Activated T-cell treated with anti-CD3 and anti-CD28 coated beads, Interleukin-2, amount 50 U/mL, for 4 hours (primary cell): ENCODE data around the gene ROBO1. TPM values are rescaled to one million over a fixed set of nuclear protein-coding genes. Genes with fewer than 3 reads are reported as not detected.

Source experiments
- ATAC-seq, 2 donors: fragments of 200-7000 bp; cut with Tn5 transposase; one replicate each; pipeline ENCODE4 v1.10.0; 2021
- DNase-seq: peaks from one replicate; pipeline ENCODE4 v3.0.0-alpha.2; 2020
- H3K27me3 Mint-ChIP-seq: one replicate; pipeline ENCODE4 v1.8.0; 2021; ENCODE audit warnings: low read depth, mixed read lengths
- H3K36me3 Mint-ChIP-seq: one replicate; pipeline ENCODE4 v1.8.0; 2022; ENCODE audit warnings: mixed read lengths; ENCODE audit not compliant: insufficient read depth
- H3K4me1 Mint-ChIP-seq: one replicate; pipeline ENCODE4 v1.8.0; 2021; ENCODE audit warnings: low read depth, mixed read lengths
- H3K4me3 Mint-ChIP-seq: one replicate; pipeline ENCODE4 v1.8.0; 2021; ENCODE audit warnings: mild to moderate bottlenecking, moderate library complexity, mixed read lengths
- H3K9me3 Mint-ChIP-seq: one replicate; pipeline ENCODE4 v1.8.0; 2021; ENCODE audit warnings: mixed read lengths
- total RNA-seq, 3 donors: library from RNA; stranded (reverse); gene quantifications; one replicate each; pipeline ENCODE4 v1.2.1, GENCODE V29; 2021

The ROBO1 gene
- total RNA-seq, 3 donors from 2014 or later, result 0.38 to 0.99 (median 0.95) TPM

DNA sequence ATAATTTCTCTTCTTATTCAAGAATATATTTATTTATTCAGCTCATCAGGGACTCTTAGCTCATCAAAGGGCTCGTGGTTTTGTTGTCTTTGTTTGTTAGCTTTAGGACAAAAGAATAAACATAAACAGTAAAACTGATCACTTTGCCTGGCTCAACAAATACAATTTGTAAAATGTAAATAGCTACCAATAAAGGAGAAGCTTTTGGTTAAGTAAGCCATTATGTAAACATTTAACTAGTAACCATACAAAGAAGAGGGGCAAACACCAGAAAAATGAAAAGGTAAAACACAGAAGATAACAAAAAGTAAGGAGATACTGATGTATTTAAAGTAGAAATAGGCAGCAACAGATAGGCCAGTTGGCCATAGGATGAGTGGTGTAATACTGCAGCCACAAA lies 761.7 kb downstream of the ROBO1 start:
- Mint-ChIP-seq H3K27me3 (no peaks in the 10 kb centered on the region), H3K4me3 (no peak overlapping the region), H3K4me1 (no peaks in the 10 kb centered on the region), H3K36me3 (no peaks in the 10 kb centered on the region), H3K9me3 (peaks cover 14% of the 10 kb centered on the region)
- ATAC-seq (no peak), DNase-seq (no peak)

DNA sequence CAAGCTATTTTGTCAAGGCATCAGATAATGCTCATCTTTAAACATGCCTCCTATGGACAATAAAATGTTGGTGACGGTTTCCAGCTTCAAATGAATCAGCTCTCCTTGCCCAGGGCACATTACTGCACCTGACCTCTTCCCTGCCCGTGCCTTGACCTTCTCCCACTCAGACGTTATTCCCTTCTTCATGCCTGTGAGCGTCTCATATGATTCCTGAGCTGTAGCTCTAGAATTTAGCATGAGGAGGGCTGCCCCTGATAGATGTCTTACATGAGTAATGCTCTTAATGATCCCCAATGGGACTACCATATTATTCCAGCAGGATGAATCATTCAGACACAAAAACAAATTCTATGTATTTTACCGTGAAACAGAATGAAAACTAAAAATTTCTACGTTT lies 762.7 kb downstream of the ROBO1 start:
- no peak for DNase-seq
- Mint-ChIP-seq H3K36me3 (no peaks in the 10 kb centered on the region), H3K4me1 (no peaks in the 10 kb centered on the region), H3K4me3 (no peak overlapping the region), H3K9me3 (peaks cover 14% of the 10 kb centered on the region), H3K27me3 (no peaks in the 10 kb centered on the region)
- ATAC-seq, result no peak

DNA sequence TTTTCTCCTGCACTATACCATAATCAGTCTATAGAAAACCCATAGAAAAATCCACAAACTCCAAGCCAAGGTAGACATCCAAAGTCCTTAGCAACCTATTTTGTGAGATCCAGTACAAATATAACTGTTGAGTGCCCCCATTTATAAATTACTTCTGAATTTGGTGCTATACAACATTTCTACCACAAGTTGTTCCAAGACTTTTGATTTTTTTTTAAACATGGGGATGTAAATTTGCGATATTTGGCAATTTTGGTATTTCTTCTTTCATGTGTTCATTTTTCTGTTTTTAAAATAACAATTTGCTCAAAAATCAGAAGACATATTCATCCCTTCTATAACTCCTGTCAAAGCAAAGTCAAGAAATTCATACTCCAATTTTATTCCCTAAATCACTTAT lies 763.8 kb downstream of the ROBO1 start:
- DNase-seq (no peak), ATAC-seq (no peak)
- no peaks in the 10 kb centered on the region for H3K27me3 Mint-ChIP-seq
- H3K36me3 Mint-ChIP-seq, result no peaks in the 10 kb centered on the region
- H3K9me3 Mint-ChIP-seq, result peaks cover 10% of the 10 kb centered on the region
- H3K4me3 Mint-ChIP-seq, result no peak overlapping the region
- H3K4me1 Mint-ChIP-seq, result no peaks in the 10 kb centered on the region

DNA sequence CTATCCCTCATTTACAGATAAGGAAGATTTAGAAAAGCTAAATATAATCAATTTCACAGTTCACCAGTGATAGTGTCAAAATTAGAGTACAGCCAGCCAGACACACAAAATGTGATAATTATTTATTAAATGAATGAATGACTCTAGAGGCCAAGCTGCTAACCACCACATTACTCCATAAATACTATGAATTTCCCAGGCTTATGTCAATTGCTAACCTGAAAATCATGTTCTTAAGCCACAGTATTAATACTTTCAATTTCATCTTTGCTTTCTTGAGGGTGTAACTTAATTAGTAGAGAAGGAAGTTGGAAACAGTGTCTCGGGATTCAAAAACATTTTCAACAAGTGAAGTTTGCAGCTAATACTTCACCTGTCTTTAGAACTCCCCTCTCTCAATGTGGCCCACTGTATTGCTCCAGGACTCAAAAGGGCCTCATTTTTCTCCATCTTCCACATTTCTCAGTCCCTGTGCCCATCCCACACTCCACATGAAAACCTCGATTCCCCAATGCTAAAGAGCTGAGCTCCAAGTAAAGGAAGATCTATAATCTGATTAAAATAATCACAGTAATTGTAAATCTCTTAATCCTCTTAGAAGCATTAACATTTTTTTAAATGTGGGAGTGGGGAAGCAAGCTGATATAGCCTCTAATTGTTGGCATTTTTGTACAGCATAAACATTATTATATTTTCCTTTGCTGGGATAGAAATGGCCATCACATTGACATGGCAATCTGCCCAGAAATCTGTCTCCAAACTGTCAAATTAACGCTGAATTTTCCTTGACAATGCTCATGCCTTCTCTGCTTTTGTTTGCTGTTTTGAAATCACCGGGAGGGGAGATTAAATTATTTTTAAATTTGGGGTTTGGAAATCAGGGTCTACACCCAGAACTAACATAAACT lies 765.1 kb downstream of the ROBO1 start:
- no peak overlapping the region for H3K4me3 Mint-ChIP-seq
- no peaks in the 10 kb centered on the region for H3K36me3 Mint-ChIP-seq
- H3K27me3 Mint-ChIP-seq, result no peaks in the 10 kb centered on the region
- ATAC-seq (no peak), DNase-seq (no peak)
- no peaks in the 10 kb centered on the region for H3K4me1 Mint-ChIP-seq
- H3K9me3 Mint-ChIP-seq, result peaks cover 11% of the 10 kb centered on the region

DNA sequence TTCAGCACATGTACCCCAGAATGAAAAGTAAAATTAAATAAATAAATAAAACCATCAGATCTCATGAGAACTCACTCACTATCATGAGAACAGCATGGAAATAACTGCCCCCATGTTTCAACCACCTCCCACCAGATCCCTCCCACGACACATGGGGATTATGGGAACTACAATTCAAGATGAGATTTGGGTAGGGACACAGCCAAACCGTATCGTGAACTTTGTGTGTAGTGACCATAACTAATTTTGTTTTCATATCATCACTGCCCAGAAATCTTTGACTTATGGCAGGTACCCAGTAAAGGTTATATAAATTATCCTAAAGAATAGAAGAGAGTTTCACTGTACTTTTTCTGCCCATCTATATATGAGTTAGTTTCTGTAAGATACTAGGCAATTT lies 766.5 kb downstream of the ROBO1 start:
- no peak for ATAC-seq
- Mint-ChIP-seq H3K4me3 (no peak overlapping the region), H3K36me3 (no peaks in the 10 kb centered on the region), H3K27me3 (no peaks in the 10 kb centered on the region), H3K9me3 (peaks cover 22% of the 10 kb centered on the region), H3K4me1 (no peaks in the 10 kb centered on the region)
- no peak for DNase-seq

DNA sequence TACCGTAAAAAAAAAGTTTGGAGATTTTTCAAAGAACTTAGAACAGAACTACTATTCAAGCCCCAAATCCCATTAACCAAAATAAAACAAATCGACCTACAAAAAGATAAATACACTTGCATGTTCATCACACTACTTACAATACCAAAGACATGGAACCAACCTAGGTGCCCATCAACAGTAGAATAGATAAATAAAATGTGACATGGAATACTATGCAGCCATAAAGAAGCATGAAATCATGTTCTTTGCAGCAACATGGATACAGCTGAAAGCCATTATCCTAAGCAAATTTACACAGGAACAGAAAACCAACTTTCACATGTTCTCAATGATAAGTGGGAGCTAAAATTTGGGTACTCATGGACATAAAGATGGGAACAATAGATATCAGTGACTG lies 768.7 kb downstream of the ROBO1 start:
- Mint-ChIP-seq H3K4me3 (no peak overlapping the region), H3K27me3 (no peaks in the 10 kb centered on the region), H3K4me1 (no peaks in the 10 kb centered on the region), H3K36me3 (no peaks in the 10 kb centered on the region), H3K9me3 (peaks cover 26% of the 10 kb centered on the region)
- DNase-seq (no peak), ATAC-seq (no peak)

DNA sequence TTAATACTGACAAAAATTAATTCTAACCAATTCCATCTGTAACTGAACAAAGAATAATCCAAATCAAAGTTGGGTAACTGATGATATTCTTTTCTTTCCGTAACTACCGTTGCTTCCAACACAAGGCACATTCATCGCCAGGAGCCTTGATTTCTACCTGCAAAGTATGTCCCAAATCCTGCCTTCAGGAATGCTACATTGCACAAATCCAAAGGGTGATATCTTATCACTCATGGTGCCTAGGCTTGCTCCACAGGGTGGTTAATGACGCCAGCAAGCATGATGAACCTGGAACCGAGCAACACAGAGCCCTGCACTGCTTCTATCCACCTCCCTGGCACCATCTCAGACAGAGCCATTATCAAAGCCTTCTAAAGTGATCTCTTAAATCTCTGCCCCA lies 772.7 kb downstream of the ROBO1 start:
- Mint-ChIP-seq H3K36me3 (no peaks in the 10 kb centered on the region), H3K4me3 (no peak overlapping the region), H3K27me3 (no peaks in the 10 kb centered on the region), H3K9me3 (peaks cover 32% of the 10 kb centered on the region), H3K4me1 (no peaks in the 10 kb centered on the region)
- ATAC-seq (no peak), DNase-seq (no peak)

DNA sequence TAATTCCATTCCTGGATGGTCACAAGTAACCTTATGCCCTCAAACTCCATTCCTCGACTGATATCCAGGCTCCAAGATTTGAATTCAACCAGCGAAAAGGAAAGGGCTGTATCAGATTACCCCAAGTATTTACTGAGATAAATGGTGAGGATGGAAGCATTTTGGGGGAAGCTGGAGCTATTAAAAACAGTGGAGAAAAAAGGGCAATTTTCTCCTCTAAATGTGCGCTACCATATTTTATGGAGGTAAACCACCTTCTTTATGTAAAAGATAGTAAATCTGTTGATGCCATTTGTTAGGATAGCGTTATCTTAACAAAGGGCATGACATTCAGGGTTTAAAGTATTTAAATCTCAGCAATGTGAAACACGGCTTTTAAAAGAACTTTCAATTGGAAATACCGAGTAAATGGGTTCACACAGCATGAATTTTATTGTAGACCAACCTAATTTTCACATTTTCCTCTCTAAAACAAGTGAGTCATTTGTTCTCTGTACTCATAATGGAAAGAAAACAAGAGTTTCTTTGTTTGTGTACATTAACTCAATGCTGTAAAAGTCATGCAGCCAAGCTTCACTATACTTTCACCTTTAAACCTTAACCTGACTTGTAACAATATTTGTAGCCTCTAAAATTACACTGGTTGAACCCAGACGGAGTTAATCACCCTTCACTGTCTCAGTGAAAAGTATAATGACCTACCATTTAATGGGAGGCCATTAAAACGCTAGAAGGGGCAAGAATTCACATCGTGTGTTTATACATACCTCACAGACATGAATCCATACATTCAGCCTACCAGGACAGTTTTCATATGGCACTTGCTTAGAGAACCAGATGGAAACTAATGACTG lies 773.4 kb downstream of the ROBO1 start:
- DNase-seq (no peak), ATAC-seq (no peak)
- H3K4me3 Mint-ChIP-seq, result no peak overlapping the region
- H3K9me3 Mint-ChIP-seq, result peaks cover 32% of the 10 kb centered on the region
- no peaks in the 10 kb centered on the region for H3K4me1 Mint-ChIP-seq
- no peaks in the 10 kb centered on the region for H3K27me3 Mint-ChIP-seq
- no peaks in the 10 kb centered on the region for H3K36me3 Mint-ChIP-seq

DNA sequence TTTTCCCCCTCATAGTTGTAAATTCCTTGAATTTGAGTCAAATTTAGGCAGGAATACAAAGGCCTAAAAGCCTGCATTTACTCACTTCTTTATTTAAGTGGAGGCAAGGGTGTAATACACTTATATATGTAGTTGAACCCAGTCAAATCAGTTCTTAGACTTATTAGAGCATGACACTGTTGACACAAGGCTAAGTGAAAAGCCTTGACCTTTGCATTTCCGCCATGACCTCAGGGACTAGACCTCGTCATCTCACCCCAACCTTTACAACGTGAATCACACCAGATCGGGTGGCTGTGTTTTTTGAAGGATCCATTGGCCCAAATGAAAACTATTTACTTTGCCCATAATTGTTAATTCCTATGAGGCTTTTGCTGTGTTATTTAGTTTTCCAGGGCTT lies 774.4 kb downstream of the ROBO1 start:
- Mint-ChIP-seq H3K27me3 (no peaks in the 10 kb centered on the region), H3K9me3 (peaks cover 28% of the 10 kb centered on the region), H3K4me1 (no peaks in the 10 kb centered on the region), H3K4me3 (no peak overlapping the region), H3K36me3 (no peaks in the 10 kb centered on the region)
- ATAC-seq (no peak), DNase-seq (no peak)

DNA sequence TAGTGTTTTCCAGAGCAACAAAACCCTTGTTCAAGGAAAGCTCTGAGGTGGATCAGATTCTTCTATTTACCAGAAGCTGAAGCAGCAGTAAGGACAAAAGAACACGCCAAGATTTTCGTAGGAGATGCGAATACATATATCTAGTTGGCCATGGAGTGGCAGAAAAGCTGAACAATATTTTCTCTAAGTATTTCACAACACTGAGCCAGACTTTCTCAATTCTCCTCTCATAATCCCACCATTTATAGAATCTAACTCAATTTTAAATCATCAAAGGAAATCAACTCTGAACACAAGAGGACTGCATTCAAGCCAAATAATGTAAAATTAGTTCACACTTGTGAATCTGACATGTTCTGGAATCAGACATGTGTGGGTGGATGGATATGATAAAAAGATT lies 775.0 kb downstream of the ROBO1 start:
- Mint-ChIP-seq H3K4me3 (no peak overlapping the region), H3K27me3 (no peaks in the 10 kb centered on the region), H3K9me3 (peaks cover 27% of the 10 kb centered on the region), H3K4me1 (no peaks in the 10 kb centered on the region), H3K36me3 (no peaks in the 10 kb centered on the region)
- no peak for DNase-seq
- ATAC-seq, result no peak

DNA sequence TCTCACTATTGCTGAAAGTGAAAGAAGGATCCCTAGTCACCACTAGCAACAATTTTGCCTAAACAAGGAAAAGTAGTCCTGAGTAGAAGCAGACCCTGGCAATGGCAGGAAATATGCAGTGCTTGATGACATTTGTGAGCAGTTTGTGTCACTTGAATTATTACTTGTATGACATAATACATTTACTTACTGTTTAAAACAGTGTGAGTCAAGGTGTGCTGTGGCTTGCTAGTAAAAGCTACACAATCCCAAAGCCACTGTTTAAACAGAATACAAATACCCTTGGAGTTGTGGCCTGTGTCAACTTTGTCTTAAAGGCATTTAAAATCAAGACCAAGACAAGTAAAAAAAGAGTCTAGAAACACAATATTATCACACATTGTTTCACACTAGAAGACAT lies 775.4 kb downstream of the ROBO1 start:
- H3K36me3 Mint-ChIP-seq, result no peaks in the 10 kb centered on the region
- peaks cover 23% of the 10 kb centered on the region for H3K9me3 Mint-ChIP-seq
- DNase-seq, result no peak
- H3K4me1 Mint-ChIP-seq, result no peaks in the 10 kb centered on the region
- no peaks in the 10 kb centered on the region for H3K27me3 Mint-ChIP-seq
- ATAC-seq, result no peak
- H3K4me3 Mint-ChIP-seq, result no peak overlapping the region

DNA sequence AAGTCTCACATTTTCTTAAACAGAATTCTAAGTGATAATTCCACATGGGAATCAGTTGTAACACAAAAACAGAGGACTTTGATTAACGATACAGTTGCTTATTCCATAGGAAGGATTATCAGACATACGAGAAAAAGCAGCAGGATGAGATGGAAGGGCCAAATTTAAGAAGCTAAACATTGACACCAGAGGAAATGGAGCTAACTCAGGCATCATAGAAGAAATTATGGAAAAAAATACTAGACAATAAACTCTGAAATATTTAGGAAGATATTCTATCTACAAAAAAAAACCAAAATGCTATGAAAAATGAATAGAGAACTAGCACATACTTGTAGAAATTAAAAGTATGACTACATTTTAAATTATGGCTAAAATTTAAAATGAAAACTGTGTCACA lies 776.1 kb downstream of the ROBO1 start:
- no peak for DNase-seq
- Mint-ChIP-seq H3K9me3 (peaks cover 24% of the 10 kb centered on the region), H3K27me3 (no peaks in the 10 kb centered on the region), H3K4me1 (no peaks in the 10 kb centered on the region), H3K36me3 (no peaks in the 10 kb centered on the region), H3K4me3 (no peak overlapping the region)
- no peak for ATAC-seq

DNA sequence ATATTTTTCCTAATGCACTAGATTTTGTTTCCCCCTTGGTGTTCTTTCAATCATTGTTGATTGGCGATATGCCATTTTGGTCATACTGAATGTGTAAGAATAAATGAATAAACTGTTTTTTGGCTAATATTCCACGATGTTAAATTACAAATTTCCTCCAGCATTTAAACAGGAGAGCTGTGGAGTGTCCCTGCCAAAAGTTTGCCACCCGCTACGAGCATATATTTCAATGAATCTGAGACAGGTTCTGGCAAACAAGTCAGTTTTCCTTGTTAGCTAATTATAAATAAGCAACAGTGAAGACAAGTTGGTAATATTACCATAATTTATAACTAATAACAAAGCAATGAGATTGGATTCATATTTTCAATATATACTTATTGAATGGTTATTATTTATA lies 777.6 kb downstream of the ROBO1 start:
- no peaks in the 10 kb centered on the region for H3K36me3 Mint-ChIP-seq
- H3K4me1 Mint-ChIP-seq, result no peaks in the 10 kb centered on the region
- peaks cover 16% of the 10 kb centered on the region for H3K9me3 Mint-ChIP-seq
- ATAC-seq (no peak), DNase-seq (no peak)
- H3K27me3 Mint-ChIP-seq, result no peaks in the 10 kb centered on the region
- no peak overlapping the region for H3K4me3 Mint-ChIP-seq

DNA sequence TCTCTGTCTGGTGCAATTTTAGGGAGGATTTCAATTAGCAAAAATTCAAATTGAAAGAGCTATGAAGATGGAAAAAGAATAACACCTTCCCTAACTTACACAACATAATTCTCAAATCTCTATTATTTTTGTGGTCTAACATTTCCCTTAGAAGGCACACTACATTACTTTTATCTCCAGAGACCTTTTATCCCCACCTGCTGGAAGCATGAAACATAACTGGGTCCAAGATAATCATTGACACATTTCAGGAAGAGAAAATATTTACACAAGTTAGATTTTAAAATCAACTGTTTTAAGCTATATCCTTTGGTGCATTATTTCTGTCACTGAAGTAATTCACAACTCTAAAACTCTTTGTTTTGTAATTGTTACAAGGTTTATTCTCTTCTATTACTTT lies 779.5 kb downstream of the ROBO1 start:
- H3K36me3 Mint-ChIP-seq, result no peaks in the 10 kb centered on the region
- ATAC-seq, result no peak
- no peaks in the 10 kb centered on the region for H3K4me1 Mint-ChIP-seq
- no peak for DNase-seq
- no peak overlapping the region for H3K4me3 Mint-ChIP-seq
- H3K9me3 Mint-ChIP-seq, result peaks cover 13% of the 10 kb centered on the region
- no peaks in the 10 kb centered on the region for H3K27me3 Mint-ChIP-seq
